ENCODE measurements around the gene ZNF169.
"Not testable (repeated sequence)": the region's sequence is repeated elsewhere in the genome, so short reads cannot be mapped to it uniquely, and the experiment has no call there.

ZNF169 gene

DNA sequence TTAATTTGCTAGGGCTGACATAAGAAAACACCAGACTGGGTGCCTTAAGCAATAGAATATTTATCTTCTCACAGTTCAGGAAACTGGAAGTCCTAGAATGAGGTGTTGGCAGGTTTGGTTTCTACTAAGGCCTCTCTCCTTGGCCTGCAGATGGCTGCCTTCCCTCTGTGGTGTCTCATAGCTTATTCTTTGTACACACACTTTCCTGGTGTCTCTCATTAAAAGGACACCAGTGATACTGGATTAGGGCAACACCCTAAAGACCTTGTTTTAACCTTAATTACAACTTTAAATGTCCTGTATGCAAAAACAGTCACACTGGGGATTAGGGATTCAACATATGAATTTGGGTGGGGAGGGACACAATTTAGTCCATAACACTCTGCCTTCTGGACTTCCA is 44.2 kb downstream of the ZNF169 start:
- no peak for TF ChIP-seq EZH2phosphoT487 (IDR thresholded peaks at IDR 0.05; ENCODE audit: borderline replicate concordance)
- TF ChIP-seq, protein P1, sequence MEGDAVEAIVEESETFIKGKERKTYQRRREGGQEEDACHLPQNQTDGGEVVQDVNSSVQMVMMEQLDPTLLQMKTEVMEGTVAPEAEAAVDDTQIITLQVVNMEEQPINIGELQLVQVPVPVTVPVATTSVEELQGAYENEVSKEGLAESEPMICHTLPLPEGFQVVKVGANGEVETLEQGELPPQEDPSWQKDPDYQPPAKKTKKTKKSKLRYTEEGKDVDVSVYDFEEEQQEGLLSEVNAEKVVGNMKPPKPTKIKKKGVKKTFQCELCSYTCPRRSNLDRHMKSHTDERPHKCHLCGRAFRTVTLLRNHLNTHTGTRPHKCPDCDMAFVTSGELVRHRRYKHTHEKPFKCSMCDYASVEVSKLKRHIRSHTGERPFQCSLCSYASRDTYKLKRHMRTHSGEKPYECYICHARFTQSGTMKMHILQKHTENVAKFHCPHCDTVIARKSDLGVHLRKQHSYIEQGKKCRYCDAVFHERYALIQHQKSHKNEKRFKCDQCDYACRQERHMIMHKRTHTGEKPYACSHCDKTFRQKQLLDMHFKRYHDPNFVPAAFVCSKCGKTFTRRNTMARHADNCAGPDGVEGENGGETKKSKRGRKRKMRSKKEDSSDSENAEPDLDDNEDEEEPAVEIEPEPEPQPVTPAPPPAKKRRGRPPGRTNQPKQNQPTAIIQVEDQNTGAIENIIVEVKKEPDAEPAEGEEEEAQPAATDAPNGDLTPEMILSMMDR (conservative IDR thresholded peaks at IDR 0.05; ENCODE audit: low read length), result no peak
- Histone ChIP-seq H3K36me3 (ENCODE audit: insufficient read depth, low read length) (no peaks in the 10 kb centered on the region), H3K4me2 (ENCODE audit: low read depth, low read length, poor library complexity, severe bottlenecking) (no peak overlapping the region), H4K20me1 (ENCODE audit: insufficient read depth, low read length, poor library complexity, severe bottlenecking) (no peaks in the 10 kb centered on the region), H3K27me3 (ENCODE audit: insufficient read depth, low read length, poor library complexity, severe bottlenecking) (no peaks in the 10 kb centered on the region), H3K9me3 (ENCODE audit: insufficient read depth, low read depth, low read length) (no peaks in the 10 kb centered on the region), H3F3A (ENCODE audit: low read depth) (no peaks in the 10 kb centered on the region), H3K4me1 (ENCODE audit: insufficient read depth, low read length, poor library complexity, severe bottlenecking) (no peaks in the 10 kb centered on the region), H3K9me2 (replicated peaks; ENCODE audit: low read depth, low read length) (no peaks in the 10 kb centered on the region), H3K79me2 (ENCODE audit: insufficient read depth, low read length) (no peaks in the 10 kb centered on the region), H3K4me3 (ENCODE audit: low read length, poor library complexity, severe bottlenecking) (no peak overlapping the region), H2AFZ (ENCODE audit: low read length) (no peak overlapping the region), H3K9ac (ENCODE audit: low read depth, low read length, poor library complexity, severe bottlenecking) (no peak overlapping the region)

DNA sequence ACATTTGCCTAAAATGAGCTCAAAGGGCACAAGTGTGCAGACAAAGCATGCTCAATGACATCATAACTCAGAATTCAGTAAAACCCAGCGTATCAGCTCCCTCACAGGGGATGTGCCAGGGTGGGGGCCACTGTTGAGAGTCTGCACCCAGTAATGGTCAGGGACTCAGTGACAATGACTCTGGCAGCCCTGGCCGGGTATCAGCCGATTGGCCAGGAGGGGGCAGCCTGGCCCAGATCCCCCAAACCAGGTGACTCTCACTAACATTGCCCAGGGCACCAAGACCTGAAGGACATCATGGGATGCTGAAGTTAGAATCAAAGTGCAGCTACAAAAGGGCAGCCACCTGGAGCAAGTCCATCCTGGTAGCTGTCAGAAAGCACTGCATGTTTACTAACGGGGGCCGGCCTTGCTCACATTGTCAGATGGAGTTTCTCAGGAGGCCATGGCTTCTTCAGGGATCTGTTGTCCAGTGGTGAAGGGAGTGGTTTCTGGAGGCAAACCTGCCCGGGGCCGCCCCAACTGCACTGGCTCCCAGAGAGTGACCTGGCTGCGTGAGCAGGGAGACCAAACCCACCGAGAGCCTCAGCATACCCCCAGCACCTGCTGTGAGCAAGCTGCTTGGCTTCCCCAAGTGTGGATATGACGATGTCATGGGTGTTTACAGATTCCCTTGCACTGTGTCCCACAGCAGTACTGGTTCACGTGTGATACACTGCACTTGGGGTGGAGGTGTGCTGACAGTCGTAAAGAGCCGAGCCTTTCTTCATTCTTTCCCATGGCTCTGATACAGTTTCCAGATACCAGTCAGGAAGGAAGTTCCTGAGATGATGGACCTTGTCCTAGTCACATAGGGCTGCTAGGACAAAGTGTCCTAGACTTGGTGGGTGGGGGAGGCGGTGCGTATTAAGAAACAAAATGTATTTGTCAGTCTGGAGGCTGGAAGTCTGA is 56.2 kb downstream of the ZNF169 start:
- H3K4me3 ChIP-seq (ENCODE audit: low read length, poor library complexity, severe bottlenecking); H3K9me3 ChIP-seq (ENCODE audit: insufficient read depth, low read depth, low read length); H3K4me1 ChIP-seq (ENCODE audit: insufficient read depth, low read length, poor library complexity, severe bottlenecking); H3K79me2 ChIP-seq (ENCODE audit: insufficient read depth, low read length); H3F3A ChIP-seq (ENCODE audit: low read depth); H2AFZ ChIP-seq (ENCODE audit: low read length); H4K20me1 ChIP-seq (ENCODE audit: insufficient read depth, low read length, poor library complexity, severe bottlenecking); H3K36me3 ChIP-seq (ENCODE audit: insufficient read depth, low read length); H3K27me3 ChIP-seq (ENCODE audit: insufficient read depth, low read length, poor library complexity, severe bottlenecking); H3K4me2 ChIP-seq (ENCODE audit: low read depth, low read length, poor library complexity, severe bottlenecking); H3K9ac ChIP-seq (ENCODE audit: low read depth, low read length, poor library complexity, severe bottlenecking); H3K9me2 ChIP-seq (replicated peaks; ENCODE audit: low read depth, low read length): not testable (repeated sequence)

- H3K27me3 ChIP-seq (ENCODE audit: insufficient read depth, low read length, poor library complexity, severe bottlenecking); H3K4me1 ChIP-seq (ENCODE audit: insufficient read depth, low read length, poor library complexity, severe bottlenecking); H3K36me3 ChIP-seq (ENCODE audit: insufficient read depth, low read length); H3K9ac ChIP-seq (ENCODE audit: low read depth, low read length, poor library complexity, severe bottlenecking); H2AFZ ChIP-seq (ENCODE audit: low read length); H3K9me3 ChIP-seq (ENCODE audit: insufficient read depth, low read depth, low read length); H3K4me3 ChIP-seq (ENCODE audit: low read length, poor library complexity, severe bottlenecking); H3K4me2 ChIP-seq (ENCODE audit: low read depth, low read length, poor library complexity, severe bottlenecking); H4K20me1 ChIP-seq (ENCODE audit: insufficient read depth, low read length, poor library complexity, severe bottlenecking); H3K9me2 ChIP-seq (replicated peaks; ENCODE audit: low read depth, low read length); H3F3A ChIP-seq (ENCODE audit: low read depth); H3K79me2 ChIP-seq (ENCODE audit: insufficient read depth, low read length): not testable (repeated sequence)
Observed at GRCh38 chr9:94316236-94316635, 57.1 kb downstream of the ZNF169 start.

GRCh38 chr9:94317949-94318657 is 59.0 kb downstream of the ZNF169 start:
- not testable (repeated sequence) for H3F3A ChIP-seq (ENCODE audit: low read depth); H3K4me3 ChIP-seq (ENCODE audit: low read length, poor library complexity, severe bottlenecking); H3K9me3 ChIP-seq (ENCODE audit: insufficient read depth, low read depth, low read length); H4K20me1 ChIP-seq (ENCODE audit: insufficient read depth, low read length, poor library complexity, severe bottlenecking); H3K4me1 ChIP-seq (ENCODE audit: insufficient read depth, low read length, poor library complexity, severe bottlenecking); H3K79me2 ChIP-seq (ENCODE audit: insufficient read depth, low read length); H3K9me2 ChIP-seq (replicated peaks; ENCODE audit: low read depth, low read length); H3K27me3 ChIP-seq (ENCODE audit: insufficient read depth, low read length, poor library complexity, severe bottlenecking); H2AFZ ChIP-seq (ENCODE audit: low read length); H3K4me2 ChIP-seq (ENCODE audit: low read depth, low read length, poor library complexity, severe bottlenecking); H3K9ac ChIP-seq (ENCODE audit: low read depth, low read length, poor library complexity, severe bottlenecking); H3K36me3 ChIP-seq (ENCODE audit: insufficient read depth, low read length)

- not testable (repeated sequence) for H3K79me2 ChIP-seq (ENCODE audit: insufficient read depth, low read length); H3K4me3 ChIP-seq (ENCODE audit: low read length, poor library complexity, severe bottlenecking); H3K27me3 ChIP-seq (ENCODE audit: insufficient read depth, low read length, poor library complexity, severe bottlenecking); H3K9me2 ChIP-seq (replicated peaks; ENCODE audit: low read depth, low read length); H3K4me1 ChIP-seq (ENCODE audit: insufficient read depth, low read length, poor library complexity, severe bottlenecking); H2AFZ ChIP-seq (ENCODE audit: low read length); H3K9me3 ChIP-seq (ENCODE audit: insufficient read depth, low read depth, low read length); H3K36me3 ChIP-seq (ENCODE audit: insufficient read depth, low read length); H3K9ac ChIP-seq (ENCODE audit: low read depth, low read length, poor library complexity, severe bottlenecking); H3K4me2 ChIP-seq (ENCODE audit: low read depth, low read length, poor library complexity, severe bottlenecking); H3F3A ChIP-seq (ENCODE audit: low read depth); H4K20me1 ChIP-seq (ENCODE audit: insufficient read depth, low read length, poor library complexity, severe bottlenecking)
Observed at GRCh38 chr9:94322342-94322940, 63.3 kb downstream of the ZNF169 start.

GRCh38 chr9:94323153-94323798 is 64.2 kb downstream of the ZNF169 start:
- not testable (repeated sequence) for H3K9me3 ChIP-seq (ENCODE audit: insufficient read depth, low read depth, low read length); H3K4me3 ChIP-seq (ENCODE audit: low read length, poor library complexity, severe bottlenecking); H3F3A ChIP-seq (ENCODE audit: low read depth); H3K27me3 ChIP-seq (ENCODE audit: insufficient read depth, low read length, poor library complexity, severe bottlenecking); H3K79me2 ChIP-seq (ENCODE audit: insufficient read depth, low read length); H3K4me2 ChIP-seq (ENCODE audit: low read depth, low read length, poor library complexity, severe bottlenecking); H3K4me1 ChIP-seq (ENCODE audit: insufficient read depth, low read length, poor library complexity, severe bottlenecking); H3K9me2 ChIP-seq (replicated peaks; ENCODE audit: low read depth, low read length); H4K20me1 ChIP-seq (ENCODE audit: insufficient read depth, low read length, poor library complexity, severe bottlenecking); H3K36me3 ChIP-seq (ENCODE audit: insufficient read depth, low read length); H3K9ac ChIP-seq (ENCODE audit: low read depth, low read length, poor library complexity, severe bottlenecking); H2AFZ ChIP-seq (ENCODE audit: low read length)

Data from Loucy (cell line).